Uterus (tissue), 2 donors: ENCODE data around the gene RAB35.

Experiments
- CTCF ChIP-seq, 4 experiments: fragments of 200-600 bp in 2 of 4; fragments of 450-650 bp in 2 of 4; sonication (generic) in 2 of 4; IDR thresholded peaks; one replicate each; pipeline ENCODE4 v1.5.1; 2016 to 2019; ENCODE audit warnings: antibody characterized with exemption in 4 of 4, mild to moderate bottlenecking in 2 of 4, moderate library complexity in 1 of 4
- POLR2A ChIP-seq, 2 donors: fragments of 450-650 bp; IDR thresholded peaks; one replicate each; pipeline ENCODE4 v1.6.1; 2016; ENCODE audit warnings: antibody characterized with exemption in 2 of 2, mild to moderate bottlenecking in 1 of 2, moderate library complexity in 1 of 2

- TF ChIP-seq CTCF (IDR thresholded peaks at IDR 0.05) = no peak
- TF ChIP-seq POLR2A (IDR thresholded peaks at IDR 0.05) = no peak
Measured at GRCh38 chr12:120101182-120101581, 15.4 kb downstream of the RAB35 start.
